ENCODE data around the gene FXYD6.

FXYD6 gene

GRCh38 chr11:117819096-117820040, 57.1 kb downstream of the FXYD6 start:
- Histone ChIP-seq H3K9me3 (ENCODE audit: severe bottlenecking) (no peaks in the 10 kb centered on the region), H3K27me3 (ENCODE audit: insufficient read depth, low read depth, severe bottlenecking) (no peaks in the 10 kb centered on the region), H3K27ac (peak overlapping the region; percentile 21; the same call in 1 of the 2 replicates), H3K4me3 (ENCODE audit: low read depth, low read length) (no peak overlapping the region), H3K36me3 (no peaks in the 10 kb centered on the region)
- peak; percentile 88 for DNase-seq
- peak; percentile 92 for TF ChIP-seq CTCF (IDR thresholded peaks at IDR 0.05; ENCODE audit: low read depth, low read length)

DNA sequence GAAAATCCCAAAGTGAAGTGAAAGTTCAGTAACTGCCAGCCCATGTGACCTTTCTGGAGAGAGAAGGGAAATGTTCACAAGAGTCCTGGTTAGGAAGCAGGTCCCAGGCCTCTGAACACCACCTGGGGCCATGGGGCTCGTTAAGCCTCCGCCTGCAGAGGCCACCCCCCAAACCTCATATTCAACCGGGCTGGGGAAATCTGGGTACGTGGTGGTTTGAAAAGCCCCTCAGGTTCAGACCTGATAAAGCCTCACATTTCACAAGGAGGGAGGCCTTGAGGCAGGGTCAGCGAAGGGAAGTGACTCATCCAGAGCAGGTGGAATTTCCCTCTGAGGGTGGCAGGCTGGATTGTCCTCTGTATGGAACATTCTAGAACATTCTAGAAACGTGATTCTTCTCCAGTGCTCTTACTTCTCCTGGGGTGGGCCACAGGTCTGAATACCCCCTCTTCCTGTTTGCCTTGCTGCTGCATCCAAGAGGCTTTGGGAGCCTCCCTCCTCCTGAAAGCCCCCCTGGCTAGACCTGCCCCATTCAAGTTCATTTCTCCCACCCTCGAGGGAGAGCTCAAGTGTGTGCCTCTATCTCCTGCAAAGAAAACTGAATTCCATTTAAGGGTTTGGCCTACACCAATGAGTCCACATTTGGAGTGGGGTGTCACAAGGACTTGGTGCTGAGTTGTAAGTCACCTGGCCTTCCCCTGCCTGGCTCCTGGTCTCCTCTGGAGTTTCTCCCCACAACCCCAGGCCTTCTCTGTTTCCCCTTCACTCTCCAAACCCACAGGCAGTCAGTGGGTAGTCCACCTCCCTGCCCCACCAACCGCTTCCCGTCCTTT, 58.2 kb downstream of the FXYD6 start:
- Histone ChIP-seq H3K27ac (peak overlapping the region; percentile 94), H3K9me3 (ENCODE audit: severe bottlenecking) (no peaks in the 10 kb centered on the region), H3K27me3 (ENCODE audit: insufficient read depth, low read depth, severe bottlenecking) (no peaks in the 10 kb centered on the region), H3K4me3 (ENCODE audit: low read depth, low read length) (no peak overlapping the region), H3K36me3 (no peaks in the 10 kb centered on the region)
- TF ChIP-seq CTCF (IDR thresholded peaks at IDR 0.05; ENCODE audit: low read depth, low read length), result no peak
- DNase-seq, result no peak

- TF ChIP-seq CTCF (IDR thresholded peaks at IDR 0.05; ENCODE audit: low read depth, low read length), result peak; percentile 93
- Histone ChIP-seq H3K36me3 (no peaks in the 10 kb centered on the region), H3K9me3 (ENCODE audit: severe bottlenecking) (no peaks in the 10 kb centered on the region), H3K27me3 (ENCODE audit: insufficient read depth, low read depth, severe bottlenecking) (no peaks in the 10 kb centered on the region), H3K27ac (peak overlapping the region; percentile 94), H3K4me3 (ENCODE audit: low read depth, low read length) (peak overlapping the region; percentile 46)
- peak; percentile 90 for DNase-seq
Measured at GRCh38 chr11:117817368-117818040, 59.0 kb downstream of the FXYD6 start.

DNA sequence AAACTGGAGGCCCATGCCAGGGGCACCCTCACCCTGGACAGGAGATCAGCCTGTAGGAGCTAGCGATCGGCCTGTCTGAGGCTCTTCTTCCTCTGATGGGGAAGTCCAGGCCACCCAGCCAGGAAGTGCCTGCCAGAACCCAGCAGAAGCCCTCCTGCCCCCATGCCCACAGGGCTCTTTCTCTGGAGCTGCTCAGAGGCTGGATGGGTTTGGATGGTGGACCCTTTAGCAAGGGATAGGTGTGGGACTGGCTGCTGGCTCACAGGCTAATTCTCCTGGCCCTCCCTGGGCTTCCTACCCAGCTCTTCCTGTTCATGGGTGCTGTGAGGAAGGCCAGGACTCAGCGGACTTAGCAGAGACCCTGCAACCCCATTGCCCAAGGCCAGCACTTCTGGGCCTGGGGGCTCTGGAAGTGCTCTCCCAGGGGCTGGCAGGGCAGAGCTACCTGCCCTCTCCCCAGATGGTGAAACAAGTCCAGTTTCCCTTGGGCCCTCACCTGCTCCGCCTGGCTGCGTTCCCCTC, 59.6 kb downstream of the FXYD6 start:
- no peak for TF ChIP-seq CTCF (IDR thresholded peaks at IDR 0.05; ENCODE audit: low read depth, low read length)
- no peaks in the 10 kb centered on the region for H3K27me3 ChIP-seq (ENCODE audit: insufficient read depth, low read depth, severe bottlenecking)

GRCh38 chr11:117816151-117816741, 60.2 kb downstream of the FXYD6 start:
- H3K4me3 ChIP-seq (ENCODE audit: low read depth, low read length), result peak overlapping the region; percentile 46
- peak overlapping the region; percentile 94 for H3K27ac ChIP-seq
- H3K27me3 ChIP-seq (ENCODE audit: insufficient read depth, low read depth, severe bottlenecking), result no peaks in the 10 kb centered on the region
- peak; percentile 96 for DNase-seq
- H3K36me3 ChIP-seq, result no peaks in the 10 kb centered on the region
- H3K9me3 ChIP-seq (ENCODE audit: severe bottlenecking), result no peaks in the 10 kb centered on the region
- no peak for TF ChIP-seq CTCF (IDR thresholded peaks at IDR 0.05; ENCODE audit: low read depth, low read length)

More for the DNA sequence above, 59.6 kb downstream of the FXYD6 start:
- Histone ChIP-seq H3K9me3 (ENCODE audit: severe bottlenecking) (no peaks in the 10 kb centered on the region), H3K36me3 (no peaks in the 10 kb centered on the region), H3K4me3 (ENCODE audit: low read depth, low read length) (peak overlapping the region; percentile 46), H3K27ac (peak overlapping the region; percentile 94)
- DNase-seq, result no peak

All from WERI-Rb-1 (cell line).